ENCODE measurements around the gene C19orf53.

The C19orf53 gene

GRCh38 chr19:13764101-13764807, 10.0 kb upstream of the C19orf53 start, which contains the start of gene MRI1:
Gene MRI1 (plus strand): TSS chr19:13764522. CDS start chr19:13764589, 67 bp downstream.
- peak; percentile 96 for DNase-seq (ENCODE audit: low spot score)
- TF ChIP-seq CTCF (IDR thresholded peaks at IDR 0.05; ENCODE audit: extremely low read depth, missing control alignments): no peak

DNA sequence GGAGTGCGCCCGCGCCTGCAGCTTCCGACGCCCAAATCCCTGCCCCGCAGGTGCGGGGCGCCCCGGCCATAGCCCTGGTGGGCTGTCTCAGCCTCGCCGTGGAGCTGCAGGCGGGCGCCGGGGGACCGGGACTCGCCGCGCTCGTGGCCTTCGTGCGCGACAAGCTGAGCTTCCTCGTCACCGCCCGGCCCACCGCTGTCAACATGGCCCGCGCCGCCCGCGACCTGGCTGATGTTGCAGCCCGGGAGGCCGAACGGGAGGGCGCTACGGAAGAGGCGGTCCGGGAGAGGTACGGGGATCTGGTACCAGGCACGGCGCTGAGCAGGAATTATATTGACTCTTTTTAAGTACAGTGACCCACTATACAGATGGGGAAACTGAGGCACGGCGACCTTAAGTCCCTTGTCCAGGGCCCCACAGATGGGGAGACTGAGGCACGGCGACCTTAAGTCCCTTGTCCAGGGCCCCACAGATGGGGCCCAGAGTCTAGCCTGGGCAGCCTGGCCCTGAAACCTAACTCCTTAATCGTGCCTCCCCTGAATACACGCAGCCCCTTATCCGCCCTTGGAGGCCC, 9.3 kb upstream of the C19orf53 start:
- no peak for TF ChIP-seq CTCF (IDR thresholded peaks at IDR 0.05; ENCODE audit: extremely low read depth, missing control alignments)
- peak; percentile 67 for DNase-seq (ENCODE audit: low spot score)

DNA sequence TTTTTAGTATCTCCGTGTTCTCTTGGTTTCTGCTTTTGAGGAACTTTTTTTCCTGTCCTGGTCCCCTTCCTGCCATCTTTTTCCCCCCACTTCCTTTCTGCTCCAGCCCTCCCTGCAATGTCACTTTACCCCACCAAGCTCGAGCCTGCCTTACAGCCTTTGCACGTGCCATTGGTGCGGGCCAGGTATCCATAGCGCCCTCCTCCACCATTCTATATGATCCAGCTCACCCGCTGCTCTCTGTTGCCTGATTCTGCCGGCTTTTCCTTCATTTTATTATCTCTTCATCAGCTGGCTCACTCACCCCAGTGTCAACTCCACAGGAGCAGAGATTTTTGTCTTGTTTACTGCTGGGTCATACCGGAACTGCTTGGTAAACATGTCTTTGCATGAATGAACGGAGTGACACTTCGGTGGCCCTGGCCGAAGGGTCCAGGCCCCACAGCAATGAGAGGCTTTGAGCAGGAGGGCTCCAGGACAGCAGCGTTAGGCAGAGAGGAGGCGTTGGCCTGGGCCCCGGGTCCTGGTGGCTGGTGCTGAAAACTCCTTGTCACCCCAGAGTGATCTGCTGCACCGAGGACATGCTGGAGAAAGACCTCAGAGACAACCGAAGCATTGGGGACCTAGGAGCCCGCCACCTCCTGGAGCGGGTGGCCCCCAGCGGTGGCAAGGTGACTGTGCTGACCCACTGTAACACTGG, 8.7 kb upstream of the C19orf53 start:
- no peak for TF ChIP-seq CTCF (IDR thresholded peaks at IDR 0.05; ENCODE audit: extremely low read depth, missing control alignments)
- peak; percentile 35 for DNase-seq (ENCODE audit: low spot score)

- no peak for TF ChIP-seq CTCF (IDR thresholded peaks at IDR 0.05; ENCODE audit: extremely low read depth, missing control alignments)
- DNase-seq (ENCODE audit: low spot score): no peak
Observed at GRCh38 chr19:13766095-13766481, 8.2 kb upstream of the C19orf53 start.

DNA sequence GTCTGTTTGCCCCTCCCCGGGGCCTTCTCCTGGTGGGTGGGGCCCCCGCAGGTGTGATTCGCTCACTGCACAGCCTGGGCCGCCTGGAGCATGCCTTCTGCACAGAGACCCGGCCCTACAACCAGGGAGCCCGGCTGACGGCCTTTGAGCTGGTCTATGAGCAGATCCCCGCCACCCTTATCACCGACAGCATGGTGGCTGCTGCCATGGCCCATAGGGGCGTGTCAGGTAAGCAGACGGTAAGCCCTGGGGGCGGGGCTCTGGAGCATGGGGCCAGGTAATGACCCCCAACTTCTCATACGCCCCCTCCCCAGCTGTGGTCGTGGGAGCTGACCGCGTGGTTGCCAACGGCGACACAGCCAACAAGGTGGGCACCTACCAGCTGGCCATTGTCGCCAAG, 5.7 kb upstream of the C19orf53 start:
- DNase-seq (ENCODE audit: low spot score): no peak
- no peak for TF ChIP-seq CTCF (IDR thresholded peaks at IDR 0.05; ENCODE audit: extremely low read depth, missing control alignments)

DNA sequence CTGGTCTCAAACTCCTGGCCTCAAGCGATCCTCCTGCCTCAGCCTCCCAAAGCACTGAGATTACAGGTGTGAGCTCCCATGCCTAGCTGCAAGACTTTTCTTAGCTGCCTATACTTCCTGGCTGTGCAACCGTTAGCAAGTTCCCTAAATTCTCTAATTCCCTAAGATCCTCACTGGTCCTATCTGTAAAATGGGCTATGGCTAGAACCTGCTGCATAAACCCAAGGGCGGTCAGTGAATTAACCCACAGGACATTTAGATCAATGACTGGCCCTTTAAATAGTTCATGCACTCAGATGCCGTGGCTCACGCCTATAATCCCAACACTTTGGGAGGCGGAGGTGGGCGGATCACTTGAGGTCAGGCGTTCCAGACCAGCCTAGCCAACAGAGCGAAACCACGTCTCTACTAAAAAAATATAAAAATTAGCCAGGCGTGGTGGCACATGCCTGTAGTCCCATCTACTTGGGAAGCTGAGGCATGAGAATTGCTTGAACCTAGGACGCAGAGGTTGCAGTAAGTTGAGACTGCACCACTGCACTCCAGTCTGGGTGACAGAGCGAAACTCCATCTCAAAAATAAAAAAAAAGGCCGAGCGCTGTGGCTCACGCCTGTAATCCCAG, 4.1 kb upstream of the C19orf53 start:
- TF ChIP-seq CTCF (IDR thresholded peaks at IDR 0.05; ENCODE audit: extremely low read depth, missing control alignments): no peak
- DNase-seq (ENCODE audit: low spot score): no peak

GRCh38 chr19:13778398-13778797, 4.1 kb downstream of the C19orf53 start:
- DNase-seq (ENCODE audit: low spot score): no peak
- TF ChIP-seq CTCF (IDR thresholded peaks at IDR 0.05; ENCODE audit: extremely low read depth, missing control alignments): no peak

Measured in GM20000 (cell line).